Measurements from ENCODE around the gene PIGT. TPM values are rescaled to one million over a fixed set of nuclear protein-coding genes. Genes with fewer than 3 reads are reported as not detected.
A peak's percentile ranks its signal among the peaks of the same experiment; 100 is the strongest.

Gene PIGT
- total RNA-seq, 1 donor from 2014 or later, result 27.4 TPM

- no peak for DNase-seq
These were observed 11.6 kb downstream of the PIGT start for GRCh38 chr20:45427236-45428149.

- peak; percentile 6 for DNase-seq
These were observed 13.7 kb downstream of the PIGT start for GRCh38 chr20:45429618-45430017.

GRCh38 chr20:45432294-45432693, 16.4 kb downstream of the PIGT start:
- no peak for DNase-seq

GRCh38 chr20:45433316-45433715, 17.4 kb downstream of the PIGT start:
- peak; percentile 24 for DNase-seq

DNA sequence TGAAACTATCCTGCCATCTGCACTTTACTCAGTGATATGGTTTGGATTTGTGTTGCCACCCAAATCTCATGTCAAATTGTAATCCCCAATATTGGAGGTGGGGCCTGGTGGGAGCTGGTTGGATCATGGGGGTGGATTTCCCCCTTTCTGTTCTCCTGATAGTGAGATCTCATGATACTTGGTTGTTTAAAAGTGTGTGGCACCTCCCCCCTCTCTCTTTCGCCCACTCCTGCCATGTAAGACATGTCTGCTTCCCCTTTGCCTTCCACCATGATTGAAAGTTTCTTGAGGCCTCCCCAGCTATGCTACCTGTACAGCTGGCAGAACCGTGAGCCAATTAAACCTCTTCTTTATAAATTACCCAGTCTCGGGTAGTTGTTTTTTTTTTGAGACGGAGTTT, 18.0 kb downstream of the PIGT start:
- DNase-seq, result no peak

- DNase-seq, result peak; percentile 85
These were observed 21.0 kb downstream of the PIGT start for GRCh38 chr20:45436732-45437485.

DNA sequence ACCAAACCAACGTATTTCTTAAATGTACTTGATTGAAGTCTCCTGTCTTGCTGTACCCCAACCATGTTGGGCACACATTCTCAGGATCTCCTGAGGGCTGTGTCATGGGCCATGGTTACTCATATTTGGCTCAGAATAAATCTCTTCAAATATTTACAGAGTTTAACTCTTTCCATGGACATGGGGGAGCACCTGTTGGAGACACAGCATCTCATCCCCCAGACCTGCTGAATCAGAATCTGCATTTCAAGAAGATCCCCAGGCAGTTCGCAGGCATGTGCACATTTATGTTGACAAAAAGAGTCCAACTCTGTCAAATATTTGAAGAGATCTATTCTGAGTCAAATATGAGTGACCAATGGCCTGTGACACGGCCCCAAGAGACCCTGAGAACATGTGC, 24.5 kb downstream of the PIGT start:
- no peak for DNase-seq

DNA sequence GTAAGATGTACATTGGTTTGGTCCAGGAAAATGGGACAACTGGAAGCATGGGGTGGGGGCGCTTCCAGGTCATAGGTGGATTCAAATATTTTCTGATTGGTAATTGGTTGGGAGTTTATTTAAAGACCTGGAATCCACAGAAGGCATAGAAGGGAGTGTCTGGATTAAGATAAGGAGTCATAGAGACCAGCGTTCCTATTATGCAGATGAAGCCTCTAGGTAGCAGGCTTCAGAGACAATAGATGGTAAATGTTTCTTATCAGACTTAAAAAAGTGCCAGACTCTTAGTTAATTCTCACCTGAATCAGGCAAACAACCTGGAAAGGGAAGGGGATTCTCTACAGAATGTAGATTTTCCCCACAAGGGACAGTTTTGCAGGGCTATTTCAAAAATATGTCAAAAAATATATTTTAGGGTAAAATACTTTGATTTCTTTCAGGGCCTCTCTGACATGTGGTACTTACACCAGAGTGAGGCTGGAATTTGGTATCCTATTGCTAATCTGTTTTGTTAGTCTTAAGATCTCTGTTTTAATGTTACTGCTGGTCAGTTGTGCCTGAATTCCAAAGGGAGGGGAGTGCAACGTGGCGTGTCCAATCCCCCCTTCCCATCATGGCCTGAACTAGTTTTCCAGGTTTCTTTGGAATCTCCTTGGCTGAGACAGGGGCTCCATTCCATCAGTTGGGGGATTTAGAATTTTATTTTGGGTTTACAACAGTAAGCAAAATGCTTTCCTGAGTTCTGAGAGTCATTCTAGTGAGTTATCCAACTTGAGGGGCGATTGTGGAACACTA, 25.1 kb downstream of the PIGT start:
- no peak for DNase-seq

DNA sequence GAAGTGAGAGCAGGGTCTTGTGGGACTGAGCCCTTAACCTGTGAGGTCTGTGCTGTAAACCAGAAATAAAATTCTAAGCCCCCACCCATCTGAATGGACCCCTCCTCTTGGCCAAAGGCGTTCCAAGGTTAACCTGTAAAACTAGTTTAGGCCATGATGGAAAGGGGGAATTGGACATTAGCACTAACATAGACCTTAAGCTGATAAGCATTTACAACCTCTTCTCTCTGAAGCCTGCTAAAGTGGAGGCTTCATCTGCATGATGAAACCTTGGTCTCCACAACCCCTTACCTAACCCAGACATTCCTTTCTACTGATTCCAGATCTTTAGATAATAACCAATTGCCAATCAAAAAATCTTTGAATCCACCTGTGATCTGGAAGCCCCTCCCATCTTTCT, 25.8 kb downstream of the PIGT start:
- DNase-seq, result no peak

GRCh38 chr20:45444050-45444449, 28.1 kb downstream of the PIGT start:
- no peak for DNase-seq

DNA sequence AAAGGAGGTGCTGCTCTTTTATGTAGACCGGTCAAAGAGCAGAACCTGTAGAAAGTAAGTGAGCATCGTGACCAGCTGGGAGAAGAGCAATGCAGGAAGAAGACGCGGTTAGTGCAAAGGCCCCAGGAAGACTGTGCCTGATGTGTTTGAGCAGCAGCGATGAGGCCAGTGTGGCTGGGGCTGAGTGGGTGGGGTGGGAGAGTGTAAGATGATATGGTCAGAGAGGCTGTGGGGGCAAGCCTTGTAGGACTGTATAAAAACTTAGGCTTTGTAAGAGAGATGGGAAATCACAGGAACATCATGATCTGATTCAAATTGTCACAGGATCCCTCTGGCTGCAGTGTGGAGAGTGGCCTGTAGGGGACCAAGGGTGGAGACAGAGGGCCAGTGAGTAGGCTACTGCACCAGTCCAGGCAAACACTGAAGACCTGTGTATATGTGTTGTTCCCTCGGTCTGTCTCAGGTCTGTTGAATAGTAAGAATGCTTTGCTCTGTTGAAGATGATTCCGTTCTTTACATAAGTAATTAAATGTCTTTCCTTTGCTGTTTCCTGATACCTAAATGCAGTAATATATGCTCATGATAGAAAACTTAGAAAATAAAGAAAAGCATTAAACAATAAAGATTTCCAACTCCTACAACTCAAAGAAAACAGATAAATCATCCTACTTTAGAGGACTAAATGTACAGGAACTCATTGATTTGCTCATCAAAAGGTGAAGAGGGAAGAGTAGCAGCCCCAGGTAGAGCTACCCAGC, 30.0 kb downstream of the PIGT start:
- no peak for DNase-seq

GRCh38 chr20:45448270-45448669, 32.3 kb downstream of the PIGT start:
- DNase-seq, result no peak

DNA sequence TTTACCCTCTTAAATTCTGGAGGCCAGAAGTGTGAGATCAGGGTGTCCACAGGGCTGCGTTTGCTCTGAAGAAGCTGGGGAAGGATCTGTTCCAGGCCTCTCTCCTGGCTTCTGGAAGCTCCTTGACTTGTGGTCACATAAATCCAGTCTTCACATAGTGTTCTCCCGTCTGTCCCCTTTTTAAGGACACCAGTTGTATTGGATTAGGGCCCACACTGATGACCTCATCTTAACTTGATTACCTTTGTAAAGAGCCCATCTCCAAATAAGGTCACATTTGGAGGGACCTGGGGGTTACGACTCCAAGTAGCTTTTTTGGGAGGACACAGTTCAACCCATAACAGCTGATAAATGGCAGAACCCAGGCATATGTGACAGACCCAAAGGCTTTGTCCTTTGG, 33.6 kb downstream of the PIGT start:
- DNase-seq, result no peak

DNA sequence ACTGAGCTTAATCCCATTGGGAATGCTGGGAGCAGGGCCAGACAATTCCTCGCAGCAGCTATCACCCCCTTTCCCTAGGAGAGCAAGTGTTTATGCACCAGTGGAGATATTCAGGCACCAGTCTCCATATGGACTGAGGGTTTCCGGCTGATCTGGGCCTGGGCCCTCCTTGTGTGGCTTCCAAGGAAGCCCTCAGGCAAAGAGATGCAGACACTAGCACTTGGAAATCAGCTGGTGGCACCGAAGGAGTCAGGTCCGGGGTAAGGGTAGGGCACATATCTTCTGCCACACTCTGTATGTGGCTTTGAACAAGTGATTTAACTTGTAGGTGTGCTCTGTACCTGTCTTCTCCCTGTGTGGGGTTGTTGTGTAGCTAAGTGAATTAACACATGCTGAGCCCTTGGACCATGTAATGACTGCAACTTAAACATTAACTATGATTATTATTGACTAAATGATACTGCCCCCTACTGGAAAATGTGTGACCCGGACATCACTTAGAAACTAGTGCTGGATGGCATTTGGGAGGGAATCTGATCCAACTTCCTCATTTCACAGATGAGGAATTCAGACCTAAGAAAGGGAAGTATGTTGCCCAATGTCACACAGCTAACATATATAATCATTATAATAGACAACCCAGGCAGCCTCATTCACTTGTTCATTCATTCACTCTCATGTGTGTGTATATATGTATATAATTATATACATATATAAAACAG, 34.3 kb downstream of the PIGT start:
- no peak for DNase-seq

- no peak for DNase-seq
These were observed 36.3 kb downstream of the PIGT start for GRCh38 chr20:45452238-45452637.

DNA sequence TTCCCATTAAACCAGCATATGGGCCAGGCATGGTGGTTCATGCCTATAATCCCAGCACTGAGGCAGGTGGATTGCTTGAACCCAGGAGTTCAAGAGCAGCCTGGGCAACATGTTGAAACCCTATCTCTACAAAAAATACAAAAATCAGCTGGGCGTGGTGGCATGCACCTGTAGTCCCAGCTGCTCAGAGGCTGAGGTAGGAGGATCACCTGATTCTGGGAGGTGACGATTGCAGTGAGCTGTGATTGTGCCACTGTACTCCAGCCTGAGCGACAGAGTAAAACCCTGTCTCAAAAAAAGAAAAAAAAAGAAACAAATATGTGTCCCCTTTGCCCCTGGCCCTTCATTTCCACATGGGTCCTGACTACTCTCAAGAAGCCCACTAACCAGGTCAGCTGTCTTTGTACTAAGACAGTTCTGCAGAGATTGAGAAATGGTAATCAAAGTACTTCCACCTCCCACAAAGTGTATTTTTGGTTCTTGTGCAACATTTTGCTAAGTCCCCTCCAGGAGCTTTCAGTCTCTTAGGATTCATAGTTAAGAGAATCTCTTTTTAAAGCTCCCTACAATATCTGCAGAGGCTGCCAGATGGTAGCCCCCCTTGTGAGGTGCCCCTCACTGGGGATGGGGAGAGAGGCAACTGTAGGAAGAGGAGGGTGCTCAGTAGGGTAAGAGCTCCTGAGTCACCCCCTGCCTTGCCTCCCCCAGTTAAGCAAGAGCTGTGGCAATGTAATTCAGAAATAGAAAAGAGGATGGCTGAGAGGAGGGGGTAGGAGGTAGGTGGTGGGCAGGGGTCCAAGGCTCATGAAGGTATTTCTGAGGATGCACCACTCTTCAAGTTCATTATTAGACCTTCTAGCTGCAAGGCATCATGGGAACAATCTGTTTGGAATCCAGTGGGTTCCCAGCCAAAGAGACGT, 37.1 kb downstream of the PIGT start:
- DNase-seq, result no peak

DNA sequence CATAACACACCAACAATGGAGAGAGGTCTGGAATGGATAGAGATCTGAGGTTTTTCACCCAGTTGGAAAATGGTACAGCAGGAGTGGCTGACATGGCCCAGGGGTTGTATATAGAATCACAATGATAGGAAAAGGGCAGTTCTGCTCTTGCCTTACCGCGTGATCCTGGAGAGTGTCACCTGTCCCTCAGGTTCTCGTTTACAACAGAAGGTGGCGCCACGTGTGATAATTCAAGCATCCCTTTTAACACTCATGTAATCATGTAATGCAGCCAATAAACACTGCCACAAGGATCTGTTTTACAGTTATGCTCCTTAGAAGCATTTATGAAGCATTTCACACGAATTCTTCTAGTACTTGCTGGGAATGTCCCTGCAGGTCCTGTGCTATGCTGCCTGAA, 40.7 kb downstream of the PIGT start:
- no peak for DNase-seq

- DNase-seq, result no peak
These were observed 43.7 kb downstream of the PIGT start for GRCh38 chr20:45459606-45460005.

DNA sequence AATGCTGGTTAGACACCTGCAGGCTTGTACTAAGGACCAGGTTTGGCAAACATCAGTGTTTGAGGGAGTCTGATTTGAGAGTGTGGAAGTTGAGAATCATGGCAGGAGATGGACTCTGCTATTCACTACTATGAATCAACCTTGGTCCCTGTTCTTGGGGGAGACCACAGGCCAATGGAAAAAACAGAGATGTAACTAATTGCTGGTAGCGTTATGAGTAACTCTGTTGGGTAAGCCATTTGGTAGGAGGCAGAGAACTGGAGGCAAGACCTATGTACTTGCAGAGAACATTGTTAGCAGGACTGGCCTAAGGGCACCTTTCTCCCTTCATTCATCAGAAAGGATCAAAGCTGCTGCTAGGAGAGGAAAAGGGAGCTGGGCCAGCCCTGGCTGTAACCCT, 45.3 kb downstream of the PIGT start:
- no peak for DNase-seq
